Measurements from ENCODE around the gene LGALS4. TPM values are rescaled to one million over a fixed set of nuclear protein-coding genes. Genes with fewer than 3 reads are reported as not detected.

LGALS4 gene
- total and polyA plus RNA-seq, 2 donors from 2014 or later = 1.2 to 12.2 TPM

DNA sequence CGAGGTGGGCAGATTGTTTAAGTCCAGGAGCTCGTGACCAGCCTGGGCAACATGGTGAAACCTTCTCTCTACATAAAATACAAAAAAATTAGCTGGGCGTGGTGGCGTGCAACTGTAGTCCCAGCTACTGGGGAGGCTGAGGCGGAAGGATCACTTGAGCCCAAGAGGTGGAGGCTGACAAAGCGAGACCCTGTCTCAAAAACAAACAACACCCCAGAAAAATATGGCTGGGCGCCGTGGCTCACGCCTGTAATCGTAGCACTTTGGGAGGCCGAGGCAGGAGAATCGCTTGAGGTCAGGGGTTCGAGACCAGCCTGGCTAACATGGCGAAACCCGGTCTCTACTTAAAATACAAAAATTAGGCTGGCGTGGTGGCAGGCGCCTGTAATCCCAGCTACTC, 40.5 kb upstream of the LGALS4 start:
- Histone ChIP-seq H3K27me3 (ENCODE audit: control insufficient read depth, insufficient read depth, low read length) (no peaks in the 10 kb centered on the region), H3K9ac (ENCODE audit: low read length in 3 of 3) (no peak overlapping the region), H3K4me3 (ENCODE audit: low read length in 3 of 3) (peak overlapping the region in 1 of 3 donors; percentile 92), H3K27ac (ENCODE audit: low read depth in 2 of 2, low read length in 2 of 2) (peak overlapping the region in 1 of 2 donors; percentile 98), H3K9me3 (ENCODE audit: control insufficient read depth in 2 of 3, insufficient read depth in 1 of 3, low read length in 3 of 3) (no peaks in the 10 kb centered on the region), H3K4me1 (ENCODE audit: control insufficient read depth in 2 of 3, insufficient read depth in 2 of 3, low read depth in 1 of 3, low read length in 3 of 3) (peaks cover 0 to 24% (median 8%) of the 10 kb centered on the region in 3 donors), H3K36me3 (ENCODE audit: control insufficient read depth in 2 of 3, insufficient read depth in 3 of 3, low read length in 3 of 3) (no peaks in the 10 kb centered on the region)
- DNase-seq (no peak), FAIRE-seq (no peak)
- intact Hi-C loops (cut with DNase I) = no loop called here
- TF ChIP-seq, protein P1, sequence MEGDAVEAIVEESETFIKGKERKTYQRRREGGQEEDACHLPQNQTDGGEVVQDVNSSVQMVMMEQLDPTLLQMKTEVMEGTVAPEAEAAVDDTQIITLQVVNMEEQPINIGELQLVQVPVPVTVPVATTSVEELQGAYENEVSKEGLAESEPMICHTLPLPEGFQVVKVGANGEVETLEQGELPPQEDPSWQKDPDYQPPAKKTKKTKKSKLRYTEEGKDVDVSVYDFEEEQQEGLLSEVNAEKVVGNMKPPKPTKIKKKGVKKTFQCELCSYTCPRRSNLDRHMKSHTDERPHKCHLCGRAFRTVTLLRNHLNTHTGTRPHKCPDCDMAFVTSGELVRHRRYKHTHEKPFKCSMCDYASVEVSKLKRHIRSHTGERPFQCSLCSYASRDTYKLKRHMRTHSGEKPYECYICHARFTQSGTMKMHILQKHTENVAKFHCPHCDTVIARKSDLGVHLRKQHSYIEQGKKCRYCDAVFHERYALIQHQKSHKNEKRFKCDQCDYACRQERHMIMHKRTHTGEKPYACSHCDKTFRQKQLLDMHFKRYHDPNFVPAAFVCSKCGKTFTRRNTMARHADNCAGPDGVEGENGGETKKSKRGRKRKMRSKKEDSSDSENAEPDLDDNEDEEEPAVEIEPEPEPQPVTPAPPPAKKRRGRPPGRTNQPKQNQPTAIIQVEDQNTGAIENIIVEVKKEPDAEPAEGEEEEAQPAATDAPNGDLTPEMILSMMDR (IDR thresholded peaks at IDR 0.05; ENCODE audit: borderline replicate concordance, extremely low read depth, insufficient read depth) = no peak

DNA sequence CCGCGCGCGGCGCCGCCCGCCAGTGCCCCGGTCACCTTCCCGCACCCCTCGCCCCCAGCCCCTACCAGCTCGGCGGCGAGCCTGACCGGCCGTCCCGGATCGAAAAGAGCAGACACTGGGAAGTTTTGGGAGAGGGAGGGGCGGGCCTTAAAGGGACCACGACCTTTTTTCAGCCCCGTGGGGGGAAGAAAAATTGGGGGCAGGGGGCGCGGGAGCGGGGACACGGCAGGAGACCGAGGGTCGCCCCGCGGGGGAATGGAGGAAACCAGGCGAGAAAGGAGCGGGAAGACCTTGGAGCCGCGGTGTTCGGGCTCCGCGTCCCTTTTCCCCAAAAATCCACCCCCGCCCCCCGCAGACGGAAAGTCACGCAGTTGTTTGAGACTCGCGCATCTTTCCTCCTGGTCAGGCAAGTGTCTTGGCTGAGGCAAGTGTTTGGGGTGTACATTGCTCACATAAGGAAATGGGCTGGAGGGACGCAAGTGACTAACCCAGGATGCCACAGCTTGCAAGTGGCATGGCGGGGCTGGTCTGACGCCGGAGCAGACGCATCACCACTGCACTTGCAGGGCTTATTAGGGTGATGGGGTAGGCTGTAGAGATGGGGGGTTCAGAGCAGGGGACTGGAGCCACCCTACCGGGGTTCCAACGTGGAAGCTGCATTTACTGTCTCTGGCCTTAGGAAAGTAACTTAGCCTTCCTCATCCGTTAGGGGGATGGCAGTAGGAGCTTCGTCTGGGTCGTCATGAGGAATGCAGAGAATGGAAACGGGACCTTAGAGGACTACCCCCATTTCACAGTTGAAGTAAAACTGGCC, 39.7 kb upstream of the LGALS4 start:
- H3K36me3 ChIP-seq (ENCODE audit: control insufficient read depth in 2 of 3, insufficient read depth in 3 of 3, low read length in 3 of 3) = peaks cover 2 to 4% (median 3%) of the 10 kb centered on the region in 3 donors
- TF ChIP-seq, protein P1 (IDR thresholded peaks at IDR 0.05; ENCODE audit: borderline replicate concordance, extremely low read depth, insufficient read depth) = no peak
- no peaks in the 10 kb centered on the region for H3K9me3 ChIP-seq (ENCODE audit: control insufficient read depth in 2 of 3, insufficient read depth in 1 of 3, low read length in 3 of 3)
- intact Hi-C loops (cut with DNase I) = no loop called here
- no peak for FAIRE-seq
- H3K27me3 ChIP-seq (ENCODE audit: control insufficient read depth, insufficient read depth, low read length) = no peaks in the 10 kb centered on the region
- H3K4me1 ChIP-seq (ENCODE audit: control insufficient read depth in 2 of 3, insufficient read depth in 2 of 3, low read depth in 1 of 3, low read length in 3 of 3) = peaks cover 0 to 29% (median 10%) of the 10 kb centered on the region in 3 donors
- peak overlapping the region; percentile 48 to 92 (median 61) for H3K4me3 ChIP-seq (ENCODE audit: low read length in 3 of 3)
- peak in 4 of 5 donors; percentile 59 to 92 (median 86) for DNase-seq
- peak overlapping the region; percentile 98 for H3K27ac ChIP-seq (ENCODE audit: low read depth in 2 of 2, low read length in 2 of 2)
- peak overlapping the region; percentile 32 to 87 (median 41) for H3K9ac ChIP-seq (ENCODE audit: low read length in 3 of 3)

GRCh38 chr19:38851622-38852230, 39.0 kb upstream of the LGALS4 start:
- H3K27me3 ChIP-seq (ENCODE audit: control insufficient read depth, insufficient read depth, low read length) = no peaks in the 10 kb centered on the region
- H3K9ac ChIP-seq (ENCODE audit: low read length in 3 of 3) = peak overlapping the region; percentile 44 to 97 (median 93)
- H3K27ac ChIP-seq (ENCODE audit: low read depth in 2 of 2, low read length in 2 of 2) = peak overlapping the region; percentile 99
- no peaks in the 10 kb centered on the region for H3K9me3 ChIP-seq (ENCODE audit: control insufficient read depth in 2 of 3, insufficient read depth in 1 of 3, low read length in 3 of 3)
- peaks cover 0 to 31% (median 15%) of the 10 kb centered on the region in 3 donors for H3K4me1 ChIP-seq (ENCODE audit: control insufficient read depth in 2 of 3, insufficient read depth in 2 of 3, low read depth in 1 of 3, low read length in 3 of 3)
- intact Hi-C loops (cut with DNase I) = no loop called here
- DNase-seq = peak; percentile 92 to 98 (median 96)
- H3K4me3 ChIP-seq (ENCODE audit: low read length in 3 of 3) = peak overlapping the region; percentile 62 to 96 (median 83)
- FAIRE-seq = no peak
- TF ChIP-seq, protein P1 (IDR thresholded peaks at IDR 0.05; ENCODE audit: borderline replicate concordance, extremely low read depth, insufficient read depth) = no peak
- H3K36me3 ChIP-seq (ENCODE audit: control insufficient read depth in 2 of 3, insufficient read depth in 3 of 3, low read length in 3 of 3) = peaks cover 2 to 11% (median 10%) of the 10 kb centered on the region in 3 donors

Measured in kidney (tissue), 14 donors.